ENCODE data around the gene CGB5.
"Not testable (repeated sequence)": the region's sequence is repeated elsewhere in the genome, so short reads cannot be mapped to it uniquely, and the experiment has no call there.

DNA sequence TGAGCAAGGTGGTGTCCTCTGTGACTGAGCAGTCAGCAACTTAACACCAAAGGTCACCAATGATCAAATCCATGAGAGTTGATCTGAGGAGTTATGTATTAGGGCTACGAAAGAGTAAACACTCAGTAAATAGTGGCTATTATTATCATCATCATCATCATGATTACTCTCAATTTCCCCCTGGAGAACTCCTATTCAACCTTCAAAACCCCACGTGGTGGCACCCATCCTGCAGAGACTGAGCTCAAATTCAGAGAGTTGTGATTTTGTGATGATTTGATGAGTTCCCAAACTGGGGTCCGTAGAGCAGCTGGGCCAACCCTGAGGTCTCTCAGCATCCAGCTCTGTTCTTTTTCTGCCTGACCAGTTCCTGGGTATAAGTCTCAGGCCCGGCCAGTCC lies 6.2 kb downstream of the CGB5 start:
- not testable (repeated sequence) for TF ChIP-seq POLR2A, POLR2AphosphoS5 (IDR thresholded peaks at IDR 0.05)
- TF ChIP-seq, protein P1, sequence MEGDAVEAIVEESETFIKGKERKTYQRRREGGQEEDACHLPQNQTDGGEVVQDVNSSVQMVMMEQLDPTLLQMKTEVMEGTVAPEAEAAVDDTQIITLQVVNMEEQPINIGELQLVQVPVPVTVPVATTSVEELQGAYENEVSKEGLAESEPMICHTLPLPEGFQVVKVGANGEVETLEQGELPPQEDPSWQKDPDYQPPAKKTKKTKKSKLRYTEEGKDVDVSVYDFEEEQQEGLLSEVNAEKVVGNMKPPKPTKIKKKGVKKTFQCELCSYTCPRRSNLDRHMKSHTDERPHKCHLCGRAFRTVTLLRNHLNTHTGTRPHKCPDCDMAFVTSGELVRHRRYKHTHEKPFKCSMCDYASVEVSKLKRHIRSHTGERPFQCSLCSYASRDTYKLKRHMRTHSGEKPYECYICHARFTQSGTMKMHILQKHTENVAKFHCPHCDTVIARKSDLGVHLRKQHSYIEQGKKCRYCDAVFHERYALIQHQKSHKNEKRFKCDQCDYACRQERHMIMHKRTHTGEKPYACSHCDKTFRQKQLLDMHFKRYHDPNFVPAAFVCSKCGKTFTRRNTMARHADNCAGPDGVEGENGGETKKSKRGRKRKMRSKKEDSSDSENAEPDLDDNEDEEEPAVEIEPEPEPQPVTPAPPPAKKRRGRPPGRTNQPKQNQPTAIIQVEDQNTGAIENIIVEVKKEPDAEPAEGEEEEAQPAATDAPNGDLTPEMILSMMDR (IDR thresholded peaks at IDR 0.05): not testable (repeated sequence)

Measured in breast epithelium (tissue), 3 donors.